KG1 (cell line): Measurements from ENCODE around the gene SLC25A52.
"Not testable (repeated sequence)": the region's sequence is repeated elsewhere in the genome, so short reads cannot be mapped to it uniquely, and the experiment has no call there.

Source experiments
- DNase-seq: peaks from one replicate; lab custom pipeline; 2025; lab: John Stamatoyannopoulos, UW

Gene SLC25A52, protein sequence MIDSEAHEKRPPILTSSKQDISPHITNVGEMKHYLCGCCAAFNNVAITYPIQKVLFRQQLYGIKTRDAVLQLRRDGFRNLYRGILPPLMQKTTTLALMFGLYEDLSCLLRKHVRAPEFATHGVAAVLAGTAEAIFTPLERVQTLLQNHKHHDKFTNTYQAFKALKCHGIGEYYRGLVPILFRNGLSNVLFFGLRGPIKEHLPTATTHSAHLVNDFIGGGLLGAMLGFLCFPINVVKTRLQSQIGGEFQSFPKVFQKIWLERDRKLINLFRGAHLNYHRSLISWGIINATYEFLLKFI

DNA sequence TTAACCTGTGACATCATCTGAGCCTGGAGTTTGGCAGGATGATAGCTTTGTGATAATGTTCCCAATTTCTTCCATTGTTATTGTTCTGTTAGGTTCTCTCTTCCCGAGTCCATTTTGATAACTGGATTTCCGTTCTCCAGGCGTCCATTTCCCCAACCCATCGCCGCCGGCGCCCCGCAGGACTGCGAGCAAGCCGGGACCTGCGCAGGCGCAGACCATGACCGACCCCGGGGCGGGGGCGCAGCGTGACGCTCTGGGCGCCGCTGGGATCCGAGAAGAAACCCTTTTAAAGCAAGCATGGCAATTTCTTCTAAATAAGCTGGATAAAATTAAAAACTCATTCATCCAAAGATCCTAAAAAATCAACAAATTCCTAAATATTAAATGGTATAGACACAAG is at the start of gene SLC25A52:
TSS of gene SLC25A52 (minus strand) at position 186 of the 400 bp plus-strand sequence. CDS start 219 bp downstream, outside the sequence.
- DNase-seq, result no peak

DNA sequence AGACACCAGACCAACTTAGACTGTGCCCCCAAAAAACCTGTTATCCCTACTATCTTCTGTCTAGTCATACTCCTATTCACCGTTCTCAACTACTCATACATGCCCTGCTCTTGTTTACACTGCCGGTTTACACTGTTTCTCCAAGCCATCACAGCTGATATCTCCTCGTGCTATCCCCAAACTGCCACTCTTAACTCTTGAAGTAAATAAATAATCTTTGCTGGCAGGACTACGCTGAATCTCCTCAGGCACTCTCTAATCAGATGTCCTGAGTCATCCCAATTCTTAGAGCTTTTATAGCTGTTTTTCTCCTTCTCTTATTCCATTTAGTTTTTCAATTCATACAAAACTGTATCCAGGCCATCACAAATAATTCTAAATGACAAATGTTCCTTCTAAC is 48.4 kb upstream of the SLC25A52 start:
- DNase-seq, result not testable (repeated sequence)

GRCh38 chr18:31801078-31801477 is 40.4 kb upstream of the SLC25A52 start:
- DNase-seq, result no peak

GRCh38 chr18:31799257-31799656 is 38.6 kb upstream of the SLC25A52 start:
- not testable (repeated sequence) for DNase-seq

GRCh38 chr18:31798399-31798798 is 37.7 kb upstream of the SLC25A52 start:
- DNase-seq, result no peak

DNA sequence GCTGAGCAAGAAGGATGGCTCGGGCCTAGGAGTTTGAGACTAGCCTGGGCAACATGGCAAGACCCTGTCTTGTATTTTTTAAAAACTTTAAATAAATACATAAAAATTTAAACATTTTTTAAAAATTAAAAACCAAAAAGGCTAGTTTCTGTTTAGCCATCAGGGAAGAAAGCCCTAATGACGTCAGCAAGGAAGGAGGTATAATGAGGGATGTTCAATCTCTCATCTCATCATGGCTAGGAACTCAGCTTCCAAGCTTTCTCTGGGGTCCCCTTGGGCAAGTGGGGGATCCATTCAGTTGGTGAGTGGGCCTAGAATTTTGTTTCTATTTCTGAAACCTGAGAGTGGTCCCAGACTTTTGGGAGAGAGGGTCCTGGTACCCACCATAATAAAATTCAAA is 35.1 kb upstream of the SLC25A52 start:
- no peak for DNase-seq

- no peak for DNase-seq
Measured at GRCh38 chr18:31793531-31793930, 32.9 kb upstream of the SLC25A52 start.

- no peak for DNase-seq
Measured at GRCh38 chr18:31792580-31792911, 31.9 kb upstream of the SLC25A52 start.

DNA sequence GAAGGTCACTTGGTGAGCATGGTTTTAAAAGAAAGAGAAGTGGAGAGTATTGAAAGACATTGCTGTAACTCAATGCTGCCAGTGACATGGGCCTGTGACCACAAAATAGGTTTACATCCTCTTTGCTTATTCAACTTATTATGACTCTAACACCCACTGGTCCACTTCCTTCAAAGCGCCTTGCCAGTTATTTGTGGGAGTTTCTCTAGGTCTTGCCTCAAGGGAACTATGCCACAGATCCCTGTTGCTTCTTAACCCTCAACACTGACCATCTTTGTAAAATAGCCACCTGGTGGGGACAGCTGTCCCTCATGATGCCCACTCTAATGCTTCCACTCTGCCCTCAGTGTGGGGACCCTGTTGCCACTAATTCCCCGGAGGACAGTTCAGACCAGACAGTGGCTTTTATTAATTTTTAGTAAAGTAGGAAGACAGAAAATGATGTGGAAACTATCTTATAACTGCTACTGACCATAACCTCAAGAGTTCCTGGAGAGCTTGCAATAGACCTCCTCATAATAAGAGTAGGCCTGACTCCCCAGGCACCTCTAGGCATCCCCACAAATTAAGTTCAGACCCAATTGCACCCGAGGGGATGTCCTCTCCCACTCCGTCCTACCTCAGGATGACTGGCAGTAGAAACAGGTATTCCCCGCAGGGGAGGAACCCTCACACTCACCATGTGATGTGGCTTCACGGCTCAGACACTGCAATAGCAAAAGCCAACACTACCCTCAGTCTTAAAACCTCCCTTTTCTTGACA is 31.3 kb upstream of the SLC25A52 start:
- peak; percentile 26 for DNase-seq

- DNase-seq, result no peak
Measured at GRCh38 chr18:31789409-31789808, 28.7 kb upstream of the SLC25A52 start.

DNA sequence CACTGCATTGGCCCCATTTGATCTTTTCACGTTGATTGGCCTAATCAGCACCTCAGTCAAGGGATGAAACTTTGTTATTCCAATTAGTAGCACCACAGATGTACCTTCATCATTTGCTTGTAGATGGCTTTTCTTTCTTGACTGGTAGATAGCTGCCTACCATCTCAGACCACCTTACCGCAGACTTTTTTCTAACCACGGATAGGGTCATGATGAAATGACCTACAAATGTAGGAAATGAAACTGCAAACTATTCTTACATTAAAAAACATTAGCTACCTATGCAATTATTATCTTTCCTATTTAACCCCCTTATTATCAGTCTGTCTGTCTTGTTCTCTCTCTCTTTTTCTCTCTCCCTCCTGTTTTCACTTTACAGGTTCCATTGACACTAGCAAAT is 22.4 kb upstream of the SLC25A52 start:
- DNase-seq, result no peak

GRCh38 chr18:31778391-31778950 is 17.8 kb upstream of the SLC25A52 start:
- DNase-seq, result no peak

- DNase-seq, result no peak
Measured at GRCh38 chr18:31776093-31776492, 15.4 kb upstream of the SLC25A52 start.

DNA sequence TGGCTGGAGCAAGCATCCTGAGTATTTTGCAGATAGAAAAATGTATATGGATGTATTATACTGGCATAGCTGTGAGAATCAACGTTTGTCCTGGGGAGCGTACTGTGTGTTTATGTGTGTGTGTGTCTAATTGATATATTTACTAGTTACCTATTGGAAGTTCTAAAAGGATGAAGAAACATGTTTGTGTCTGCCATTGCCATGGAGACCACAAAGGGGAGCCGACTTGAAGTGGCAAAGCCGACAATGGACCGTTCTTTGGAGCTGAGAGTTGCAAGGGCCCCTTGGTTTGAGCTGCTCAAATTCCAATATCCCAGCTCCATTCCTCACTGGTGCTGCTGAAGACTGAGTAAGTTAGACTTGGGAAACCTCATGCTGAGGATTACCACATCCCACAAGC is 14.3 kb upstream of the SLC25A52 start:
- DNase-seq, result no peak

DNA sequence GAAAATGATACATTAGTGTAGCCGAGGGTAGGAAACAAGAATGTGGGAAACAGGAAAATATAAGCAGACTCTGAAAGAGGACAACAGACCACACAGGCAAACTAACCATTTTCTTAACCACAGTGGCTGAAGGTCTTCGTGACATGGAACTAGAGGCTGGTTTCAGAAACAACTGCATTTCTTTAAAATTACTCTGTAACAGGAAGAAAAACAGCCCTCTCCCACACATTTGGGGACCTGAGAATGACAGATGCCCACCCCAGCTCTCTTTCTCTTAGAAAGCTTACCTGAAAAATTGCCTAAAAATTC is 13.8 kb upstream of the SLC25A52 start:
- no peak for DNase-seq

DNA sequence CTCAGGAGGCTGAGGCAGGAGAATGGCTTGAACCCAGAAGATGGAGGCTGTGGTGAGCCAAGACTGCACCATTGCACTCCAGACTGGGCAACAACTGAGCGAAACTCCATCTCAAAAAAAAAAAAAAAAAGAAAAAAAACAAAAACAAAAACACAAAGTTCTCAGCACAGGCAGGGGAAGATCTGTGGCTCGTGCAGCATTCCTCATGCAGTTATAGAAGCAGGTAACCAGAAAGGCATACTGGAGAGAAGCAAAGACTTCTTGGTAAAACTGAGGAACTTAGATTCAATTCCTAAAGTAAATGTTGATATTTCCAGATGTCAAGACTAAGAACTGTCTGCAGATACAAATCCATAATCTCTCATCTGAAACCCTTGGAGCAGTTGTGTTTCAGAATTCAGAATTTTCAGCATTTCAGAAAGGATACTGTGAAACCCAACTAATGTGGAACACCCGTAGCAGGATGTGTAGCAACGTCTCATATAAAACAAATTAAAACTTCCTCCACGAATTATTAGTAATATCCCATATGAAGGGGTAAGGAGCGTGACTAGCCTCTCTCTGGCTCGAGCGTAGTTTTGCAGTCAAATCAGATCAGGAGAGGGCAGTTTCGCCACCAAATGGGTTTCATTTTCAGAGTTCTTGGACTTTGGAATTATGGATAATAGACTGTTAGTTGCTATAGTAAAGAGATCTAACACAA is 13.2 kb upstream of the SLC25A52 start:
- DNase-seq, result no peak

GRCh38 chr18:31772699-31773098 is 12.0 kb upstream of the SLC25A52 start:
- DNase-seq, result no peak

DNA sequence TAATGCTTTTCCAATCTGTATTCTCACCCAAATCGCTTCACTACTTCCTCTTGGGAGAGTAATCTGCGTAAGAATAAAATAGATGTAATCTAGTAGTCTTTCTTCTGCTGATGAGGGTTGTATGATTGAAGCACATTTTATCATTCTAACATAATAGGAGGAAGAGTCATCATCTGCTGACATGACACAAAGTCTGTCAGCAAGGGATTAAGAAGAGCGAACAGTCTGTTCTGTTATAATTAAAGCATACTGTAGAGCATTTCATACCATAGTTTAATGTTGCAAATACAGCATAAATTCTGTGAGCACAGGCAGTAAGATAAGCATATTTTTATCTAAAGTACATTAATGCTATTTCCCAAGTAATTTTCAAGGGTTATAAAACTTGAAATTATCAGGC is 10.4 kb downstream of the SLC25A52 start:
- no peak for DNase-seq

DNA sequence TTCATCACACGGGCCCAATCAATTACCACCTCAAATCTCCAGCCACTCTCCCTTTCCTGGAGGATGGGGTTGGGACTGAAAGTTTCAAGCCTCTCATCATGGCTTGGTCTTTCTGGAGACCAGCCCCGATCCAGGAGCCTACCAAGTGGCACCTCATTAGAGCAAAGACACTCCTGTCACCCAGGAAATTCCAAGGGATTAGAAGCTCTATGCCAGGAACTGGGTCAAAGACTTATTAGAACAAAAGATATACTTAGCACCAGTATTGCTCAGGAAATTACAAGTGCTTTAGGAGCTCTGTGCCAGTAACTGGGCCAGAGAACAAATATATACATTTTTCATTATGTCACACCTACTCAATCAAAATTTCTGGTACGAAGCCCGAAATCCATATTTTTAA is 14.3 kb downstream of the SLC25A52 start:
- DNase-seq, result no peak

- DNase-seq, result no peak
Measured at GRCh38 chr18:31744321-31745067, 16.2 kb downstream of the SLC25A52 start.

GRCh38 chr18:31743600-31743999 is 17.1 kb downstream of the SLC25A52 start:
- DNase-seq, result not testable (repeated sequence)

- DNase-seq, result peak; percentile 49
Measured at GRCh38 chr18:31741097-31741735, 19.5 kb downstream of the SLC25A52 start.
